ENCODE results near the gene URB1. TPM values are rescaled to one million over a fixed set of nuclear protein-coding genes. Genes with fewer than 3 reads are reported as not detected.

URB1 gene
- total and polyA plus RNA-seq, 9 of the 15 experiments (the other 6 are each of a cell fraction or from before 2014, with no cell fraction given): 0.97 to 53.6 (median 21.5) TPM

DNA sequence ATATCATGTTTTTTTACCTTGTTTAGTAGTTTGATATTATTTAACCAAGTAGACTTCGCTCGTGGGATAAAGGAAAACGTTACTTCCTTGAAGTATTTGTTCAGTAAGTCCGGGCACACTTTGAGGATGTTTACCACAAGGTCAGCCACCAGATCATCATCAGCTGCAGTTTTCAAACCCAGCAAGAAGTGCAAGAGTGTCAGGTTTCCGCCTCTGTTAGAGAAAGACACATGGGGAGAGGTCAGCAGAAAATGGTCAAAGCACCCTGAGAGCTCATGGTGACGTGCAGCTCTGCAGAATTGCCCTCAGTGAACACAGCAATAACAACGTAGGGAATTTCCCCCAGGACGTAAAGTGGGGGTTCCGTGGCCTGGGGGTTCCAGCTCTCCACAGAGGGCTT, 24.4 kb downstream of the URB1 start (continued):
- TF ChIP-seq, protein P1, sequence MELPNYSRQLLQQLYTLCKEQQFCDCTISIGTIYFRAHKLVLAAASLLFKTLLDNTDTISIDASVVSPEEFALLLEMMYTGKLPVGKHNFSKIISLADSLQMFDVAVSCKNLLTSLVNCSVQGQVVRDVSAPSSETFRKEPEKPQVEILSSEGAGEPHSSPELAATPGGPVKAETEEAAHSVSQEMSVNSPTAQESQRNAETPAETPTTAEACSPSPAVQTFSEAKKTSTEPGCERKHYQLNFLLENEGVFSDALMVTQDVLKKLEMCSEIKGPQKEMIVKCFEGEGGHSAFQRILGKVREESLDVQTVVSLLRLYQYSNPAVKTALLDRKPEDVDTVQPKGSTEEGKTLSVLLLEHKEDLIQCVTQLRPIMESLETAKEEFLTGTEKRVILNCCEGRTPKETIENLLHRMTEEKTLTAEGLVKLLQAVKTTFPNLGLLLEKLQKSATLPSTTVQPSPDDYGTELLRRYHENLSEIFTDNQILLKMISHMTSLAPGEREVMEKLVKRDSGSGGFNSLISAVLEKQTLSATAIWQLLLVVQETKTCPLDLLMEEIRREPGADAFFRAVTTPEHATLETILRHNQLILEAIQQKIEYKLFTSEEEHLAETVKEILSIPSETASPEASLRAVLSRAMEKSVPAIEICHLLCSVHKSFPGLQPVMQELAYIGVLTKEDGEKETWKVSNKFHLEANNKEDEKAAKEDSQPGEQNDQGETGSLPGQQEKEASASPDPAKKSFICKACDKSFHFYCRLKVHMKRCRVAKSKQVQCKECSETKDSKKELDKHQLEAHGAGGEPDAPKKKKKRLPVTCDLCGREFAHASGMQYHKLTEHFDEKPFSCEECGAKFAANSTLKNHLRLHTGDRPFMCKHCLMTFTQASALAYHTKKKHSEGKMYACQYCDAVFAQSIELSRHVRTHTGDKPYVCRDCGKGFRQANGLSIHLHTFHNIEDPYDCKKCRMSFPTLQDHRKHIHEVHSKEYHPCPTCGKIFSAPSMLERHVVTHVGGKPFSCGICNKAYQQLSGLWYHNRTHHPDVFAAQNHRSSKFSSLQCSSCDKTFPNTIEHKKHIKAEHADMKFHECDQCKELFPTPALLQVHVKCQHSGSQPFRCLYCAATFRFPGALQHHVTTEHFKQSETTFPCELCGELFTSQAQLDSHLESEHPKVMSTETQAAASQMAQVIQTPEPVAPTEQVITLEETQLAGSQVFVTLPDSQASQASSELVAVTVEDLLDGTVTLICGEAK (IDR thresholded peaks at IDR 0.05): no peak
- TF ChIP-seq, protein P1 (CRISPR knock-in tag; IDR thresholded peaks at IDR 0.05): no peak
- TF ChIP-seq, protein P2, sequence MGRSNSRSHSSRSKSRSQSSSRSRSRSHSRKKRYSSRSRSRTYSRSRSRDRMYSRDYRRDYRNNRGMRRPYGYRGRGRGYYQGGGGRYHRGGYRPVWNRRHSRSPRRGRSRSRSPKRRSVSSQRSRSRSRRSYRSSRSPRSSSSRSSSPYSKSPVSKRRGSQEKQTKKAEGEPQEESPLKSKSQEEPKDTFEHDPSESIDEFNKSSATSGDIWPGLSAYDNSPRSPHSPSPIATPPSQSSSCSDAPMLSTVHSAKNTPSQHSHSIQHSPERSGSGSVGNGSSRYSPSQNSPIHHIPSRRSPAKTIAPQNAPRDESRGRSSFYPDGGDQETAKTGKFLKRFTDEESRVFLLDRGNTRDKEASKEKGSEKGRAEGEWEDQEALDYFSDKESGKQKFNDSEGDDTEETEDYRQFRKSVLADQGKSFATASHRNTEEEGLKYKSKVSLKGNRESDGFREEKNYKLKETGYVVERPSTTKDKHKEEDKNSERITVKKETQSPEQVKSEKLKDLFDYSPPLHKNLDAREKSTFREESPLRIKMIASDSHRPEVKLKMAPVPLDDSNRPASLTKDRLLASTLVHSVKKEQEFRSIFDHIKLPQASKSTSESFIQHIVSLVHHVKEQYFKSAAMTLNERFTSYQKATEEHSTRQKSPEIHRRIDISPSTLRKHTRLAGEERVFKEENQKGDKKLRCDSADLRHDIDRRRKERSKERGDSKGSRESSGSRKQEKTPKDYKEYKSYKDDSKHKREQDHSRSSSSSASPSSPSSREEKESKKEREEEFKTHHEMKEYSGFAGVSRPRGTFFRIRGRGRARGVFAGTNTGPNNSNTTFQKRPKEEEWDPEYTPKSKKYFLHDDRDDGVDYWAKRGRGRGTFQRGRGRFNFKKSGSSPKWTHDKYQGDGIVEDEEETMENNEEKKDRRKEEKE (IDR thresholded peaks at IDR 0.05; ENCODE audit: borderline replicate concordance in 1 of 2, control insufficient read depth in 1 of 2, low read depth in 2 of 2, low read length in 1 of 2): no peak
- no peak for TF ChIP-seq GABPB2 (CRISPR knock-in tag; conservative IDR thresholded peaks at IDR 0.05)
- no peak for TF ChIP-seq NFRKB (IDR thresholded peaks at IDR 0.05; ENCODE audit: low read depth)
- no peak for TF ChIP-seq MTA1 (IDR thresholded peaks at IDR 0.05; ENCODE audit: borderline replicate concordance)
- no peak for TF ChIP-seq PML (IDR thresholded peaks at IDR 0.05; ENCODE audit: low read length)
- TF ChIP-seq, protein P3, sequence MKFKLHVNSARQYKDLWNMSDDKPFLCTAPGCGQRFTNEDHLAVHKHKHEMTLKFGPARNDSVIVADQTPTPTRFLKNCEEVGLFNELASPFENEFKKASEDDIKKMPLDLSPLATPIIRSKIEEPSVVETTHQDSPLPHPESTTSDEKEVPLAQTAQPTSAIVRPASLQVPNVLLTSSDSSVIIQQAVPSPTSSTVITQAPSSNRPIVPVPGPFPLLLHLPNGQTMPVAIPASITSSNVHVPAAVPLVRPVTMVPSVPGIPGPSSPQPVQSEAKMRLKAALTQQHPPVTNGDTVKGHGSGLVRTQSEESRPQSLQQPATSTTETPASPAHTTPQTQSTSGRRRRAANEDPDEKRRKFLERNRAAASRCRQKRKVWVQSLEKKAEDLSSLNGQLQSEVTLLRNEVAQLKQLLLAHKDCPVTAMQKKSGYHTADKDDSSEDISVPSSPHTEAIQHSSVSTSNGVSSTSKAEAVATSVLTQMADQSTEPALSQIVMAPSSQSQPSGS (CRISPR knock-in tag; IDR thresholded peaks at IDR 0.05): no peak
- TF ChIP-seq ELF1 (tag; IDR thresholded peaks at IDR 0.05): no peak
- TF ChIP-seq, protein P4, sequence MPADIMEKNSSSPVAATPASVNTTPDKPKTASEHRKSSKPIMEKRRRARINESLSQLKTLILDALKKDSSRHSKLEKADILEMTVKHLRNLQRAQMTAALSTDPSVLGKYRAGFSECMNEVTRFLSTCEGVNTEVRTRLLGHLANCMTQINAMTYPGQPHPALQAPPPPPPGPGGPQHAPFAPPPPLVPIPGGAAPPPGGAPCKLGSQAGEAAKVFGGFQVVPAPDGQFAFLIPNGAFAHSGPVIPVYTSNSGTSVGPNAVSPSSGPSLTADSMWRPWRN (IDR thresholded peaks at IDR 0.05; ENCODE audit: low read depth): no peak
- no peak for TF ChIP-seq GABPA (tag; conservative IDR thresholded peaks at IDR 0.05; ENCODE audit: low read depth)
